Activated T-cell treated with anti-CD3 and anti-CD28 coated beads, Interleukin-2, amount 50 U/mL, for 72 hours (primary cell): Measurements from ENCODE around the gene MAP1LC3B. TPM values are rescaled to one million over a fixed set of nuclear protein-coding genes. Genes with fewer than 3 reads are reported as not detected.
A peak's percentile ranks its signal among the peaks of the same experiment; 100 is the strongest.

Experiments
- ATAC-seq, 2 donors: fragments of 150-1000 bp; cut with Tn5 transposase; replicated peaks in 1 of 2; 2 replicates each; pipeline ENCODE4 v1.10.0; 2021; ENCODE audit warnings: moderate library complexity in 2 of 2, mild to moderate bottlenecking in 1 of 2
- DNase-seq, 2 donors: peaks; one replicate each; pipeline ENCODE4 v3.0.0; 2021 to 2022; ENCODE audit warnings: mixed read lengths in 1 of 2
- H3K27ac Mint-ChIP-seq: one replicate; pipeline ENCODE4 v1.8.0; 2022; ENCODE audit warnings: mild to moderate bottlenecking, moderate library complexity, mixed read lengths
- H3K27me3 Mint-ChIP-seq: one replicate; pipeline ENCODE4 v1.8.0; 2022; ENCODE audit warnings: low read depth, mixed read lengths
- H3K36me3 Mint-ChIP-seq, 2 donors: one replicate each; pipeline ENCODE4 v1.8.0; 2022; ENCODE audit warnings: mixed read lengths in 2 of 2, mild to moderate bottlenecking in 1 of 2; ENCODE audit not compliant: insufficient read depth in 2 of 2
- H3K4me1 Mint-ChIP-seq: one replicate; pipeline ENCODE4 v1.8.0; 2022; ENCODE audit warnings: low read depth, mixed read lengths
- H3K4me3 Mint-ChIP-seq, 2 donors: one replicate each; pipeline ENCODE4 v1.8.0; 2022; ENCODE audit warnings: mild to moderate bottlenecking in 2 of 2, mixed read lengths in 2 of 2, moderate library complexity in 2 of 2
- H3K9me3 Mint-ChIP-seq, 2 donors: one replicate each; pipeline ENCODE4 v1.8.0; 2022; ENCODE audit warnings: mixed read lengths in 2 of 2
- total RNA-seq, 2 donors: library from RNA; stranded (reverse); gene quantifications; one replicate each; pipeline ENCODE4 v1.2.3, GENCODE V29; 2022

MAP1LC3B gene
- total RNA-seq, 2 donors from 2014 or later: 116 to 146 TPM

DNA sequence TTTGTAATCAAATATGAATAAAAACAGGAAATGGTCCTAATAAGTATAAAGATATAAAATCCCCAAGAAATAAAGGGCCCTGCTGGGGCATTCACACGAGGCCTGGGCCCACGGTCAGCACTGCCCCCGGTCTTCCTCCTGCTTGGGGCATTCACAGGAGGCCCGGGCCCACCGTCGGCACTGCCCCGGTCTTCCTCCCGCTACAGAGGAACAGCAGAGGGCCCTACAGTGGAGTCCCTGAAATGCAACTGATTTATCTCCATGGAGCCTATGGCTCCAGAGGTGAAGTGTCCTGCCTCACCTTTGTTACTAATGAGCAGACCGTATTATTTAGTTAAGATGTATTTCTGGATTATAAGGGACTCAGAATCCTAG, 46.5 kb downstream of the MAP1LC3B start:
- H3K4me3 Mint-ChIP-seq: no peak overlapping the region
- H3K9me3 Mint-ChIP-seq: no peaks in the 10 kb centered on the region
- ATAC-seq (no peak), DNase-seq (no peak)
- H3K27me3 Mint-ChIP-seq: no peaks in the 10 kb centered on the region
- no peak overlapping the region for H3K27ac Mint-ChIP-seq
- peaks cover 46% of the 10 kb centered on the region for H3K4me1 Mint-ChIP-seq
- peaks cover 0 to 3% of the 10 kb centered on the region in 2 donors for H3K36me3 Mint-ChIP-seq

DNA sequence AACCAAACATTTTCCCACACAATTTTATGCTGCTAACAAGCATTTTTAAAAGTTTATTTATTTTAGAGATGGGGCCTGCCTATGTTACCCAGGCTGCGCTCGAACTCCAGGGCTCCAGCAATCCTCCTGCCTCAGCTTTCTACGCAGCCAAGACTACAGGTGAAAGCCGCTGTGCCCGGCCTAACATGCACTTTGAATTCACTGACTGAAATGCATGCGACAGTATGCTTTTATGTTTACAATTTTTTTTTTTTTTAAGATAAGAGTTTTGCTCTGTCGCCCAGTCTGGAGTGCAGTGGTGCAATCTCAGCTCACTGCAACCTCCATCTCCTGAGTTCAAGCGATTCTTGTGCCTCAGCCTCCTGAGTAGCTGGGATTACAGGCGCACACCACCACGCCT, 47.8 kb downstream of the MAP1LC3B start:
- no peak for ATAC-seq
- DNase-seq: no peak
- Mint-ChIP-seq H3K4me1 (peaks cover 46% of the 10 kb centered on the region), H3K4me3 (no peak overlapping the region), H3K36me3 (peaks cover 5 to 6% of the 10 kb centered on the region in 2 donors), H3K27me3 (no peaks in the 10 kb centered on the region), H3K27ac (no peak overlapping the region), H3K9me3 (no peaks in the 10 kb centered on the region)

DNA sequence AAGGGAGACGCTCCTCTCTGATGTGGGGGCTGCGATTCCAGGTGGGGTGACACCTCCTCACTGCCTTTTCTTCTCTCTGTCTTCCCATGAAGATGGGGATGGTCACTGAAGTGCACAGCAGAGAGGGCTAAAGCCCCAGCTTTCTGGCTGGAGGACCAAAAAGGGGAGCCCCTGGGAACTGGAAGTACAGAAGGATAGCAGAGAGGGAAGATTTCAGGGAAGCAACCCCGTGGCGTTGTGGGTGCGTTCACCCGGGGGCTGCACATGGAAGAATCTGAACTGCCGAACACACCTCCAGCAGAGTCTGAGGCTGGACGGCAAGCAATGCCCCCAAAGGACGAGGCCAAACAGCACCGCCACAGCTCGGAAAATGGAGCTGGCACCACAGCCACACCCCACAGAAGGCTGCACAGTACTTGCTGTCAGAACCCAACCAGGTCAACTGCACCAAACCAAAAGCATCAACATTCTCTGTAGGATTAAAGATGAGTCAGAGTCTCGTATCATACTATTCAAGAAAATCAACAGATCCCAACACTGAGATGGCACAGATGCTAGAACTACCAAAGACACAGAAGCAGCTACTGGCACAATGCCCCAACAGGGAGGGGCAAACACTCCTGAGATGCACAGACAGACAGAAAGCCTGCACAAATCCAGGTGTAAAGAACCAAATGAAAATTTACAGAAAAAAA, 49.9 kb downstream of the MAP1LC3B start:
- Mint-ChIP-seq H3K36me3 (peaks cover 6 to 7% of the 10 kb centered on the region in 2 donors), H3K27me3 (no peaks in the 10 kb centered on the region), H3K27ac (no peak overlapping the region), H3K9me3 (no peaks in the 10 kb centered on the region), H3K4me3 (peak overlapping the region in 1 of 2 donors; percentile 27), H3K4me1 (peaks cover 29% of the 10 kb centered on the region)
- no peak for DNase-seq
- peak in 1 of 2 donors; percentile 45 for ATAC-seq

DNA sequence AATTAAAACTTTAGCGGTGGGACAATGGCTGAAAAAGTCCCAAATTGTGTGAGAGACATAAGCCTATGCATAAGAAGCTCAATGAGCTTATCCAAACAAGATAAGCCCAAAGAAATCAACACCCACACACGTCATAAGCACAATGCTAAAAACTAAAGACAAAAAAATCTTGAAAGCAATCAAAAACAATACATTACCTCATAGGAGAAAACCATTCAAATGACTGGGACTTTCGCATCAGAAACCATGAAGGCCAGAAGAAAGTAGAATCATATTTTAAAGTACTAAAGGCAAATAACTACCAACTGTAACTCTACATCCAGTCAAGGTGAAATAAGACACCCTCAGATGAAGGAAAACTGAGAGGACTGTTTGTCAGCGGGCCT, 50.4 kb downstream of the MAP1LC3B start:
- H3K4me3 Mint-ChIP-seq: no peak overlapping the region
- peaks cover 6 to 8% of the 10 kb centered on the region in 2 donors for H3K36me3 Mint-ChIP-seq
- peaks cover 28% of the 10 kb centered on the region for H3K4me1 Mint-ChIP-seq
- H3K27ac Mint-ChIP-seq: no peak overlapping the region
- DNase-seq: no peak
- ATAC-seq: no peak
- H3K9me3 Mint-ChIP-seq: no peaks in the 10 kb centered on the region
- no peaks in the 10 kb centered on the region for H3K27me3 Mint-ChIP-seq

DNA sequence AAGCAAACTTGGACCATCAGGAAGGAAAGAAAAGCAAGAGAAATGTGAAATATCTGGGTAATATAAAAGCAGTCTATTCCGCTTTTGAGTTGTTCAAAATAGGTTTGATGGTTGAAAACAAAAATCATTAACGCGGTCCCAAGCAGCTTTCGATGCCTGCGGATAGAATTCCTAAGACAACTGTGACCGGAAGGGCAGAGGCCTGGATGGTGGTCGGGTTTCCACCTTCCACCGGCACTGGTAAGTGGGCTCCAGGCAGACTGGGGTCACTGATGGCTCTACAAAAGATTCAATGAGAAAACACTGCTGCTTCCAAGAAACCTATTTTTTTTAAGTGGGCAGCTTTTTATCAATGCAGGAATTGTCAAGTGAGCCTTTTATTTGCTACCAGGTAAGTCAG, 50.9 kb downstream of the MAP1LC3B start:
- no peak overlapping the region for H3K27ac Mint-ChIP-seq
- no peaks in the 10 kb centered on the region for H3K9me3 Mint-ChIP-seq
- no peak overlapping the region for H3K4me3 Mint-ChIP-seq
- peaks cover 23% of the 10 kb centered on the region for H3K4me1 Mint-ChIP-seq
- peaks cover 6 to 10% of the 10 kb centered on the region in 2 donors for H3K36me3 Mint-ChIP-seq
- ATAC-seq (no peak), DNase-seq (no peak)
- H3K27me3 Mint-ChIP-seq: no peaks in the 10 kb centered on the region

DNA sequence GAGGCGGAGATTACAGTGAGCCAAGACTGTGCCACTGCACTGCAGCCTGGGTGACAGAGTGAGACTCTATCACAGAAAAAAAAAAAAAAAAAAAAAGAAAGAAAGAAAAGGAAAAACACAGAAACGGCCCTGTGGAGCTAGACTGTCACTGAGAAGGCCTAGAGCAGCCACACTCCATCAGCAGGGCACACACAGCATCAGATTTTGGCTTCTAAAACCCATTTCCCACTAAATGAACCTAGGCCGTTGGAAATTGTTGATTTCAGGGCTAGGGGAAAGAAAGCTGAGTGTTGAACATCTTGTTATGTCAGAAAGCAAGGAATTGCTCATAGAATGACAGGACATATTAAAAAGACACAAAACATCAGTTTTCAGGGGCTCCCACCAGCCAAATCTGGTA, 51.8 kb downstream of the MAP1LC3B start:
- DNase-seq (no peak), ATAC-seq (no peak)
- peaks cover 22% of the 10 kb centered on the region for H3K4me1 Mint-ChIP-seq
- H3K36me3 Mint-ChIP-seq: peaks cover 9 to 15% of the 10 kb centered on the region in 2 donors
- no peaks in the 10 kb centered on the region for H3K9me3 Mint-ChIP-seq
- no peaks in the 10 kb centered on the region for H3K27me3 Mint-ChIP-seq
- no peak overlapping the region for H3K4me3 Mint-ChIP-seq
- no peak overlapping the region for H3K27ac Mint-ChIP-seq

DNA sequence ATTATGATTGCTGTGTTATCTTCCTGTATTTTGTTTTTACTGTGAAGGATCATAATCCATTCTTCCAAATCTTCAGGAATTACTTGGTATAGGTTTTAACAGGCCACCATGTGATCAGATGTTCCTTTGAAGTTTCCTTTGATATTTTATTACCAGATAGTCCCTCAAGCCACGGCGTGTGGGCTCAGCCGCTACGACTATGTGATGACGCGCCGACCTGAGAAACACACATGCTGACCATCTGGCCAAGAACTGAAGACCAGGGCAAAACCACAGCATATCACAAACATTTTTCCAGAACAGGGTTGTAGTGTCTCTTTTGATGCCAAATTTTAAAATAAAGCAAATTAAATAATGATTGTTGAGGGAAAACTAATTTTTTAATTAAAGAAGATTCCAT, 53.4 kb downstream of the MAP1LC3B start:
- H3K4me1 Mint-ChIP-seq: peaks cover 22% of the 10 kb centered on the region
- H3K27me3 Mint-ChIP-seq: no peaks in the 10 kb centered on the region
- H3K36me3 Mint-ChIP-seq: peaks cover 9 to 15% of the 10 kb centered on the region in 2 donors
- no peak overlapping the region for H3K27ac Mint-ChIP-seq
- no peaks in the 10 kb centered on the region for H3K9me3 Mint-ChIP-seq
- H3K4me3 Mint-ChIP-seq: no peak overlapping the region
- DNase-seq (no peak), ATAC-seq (no peak)

DNA sequence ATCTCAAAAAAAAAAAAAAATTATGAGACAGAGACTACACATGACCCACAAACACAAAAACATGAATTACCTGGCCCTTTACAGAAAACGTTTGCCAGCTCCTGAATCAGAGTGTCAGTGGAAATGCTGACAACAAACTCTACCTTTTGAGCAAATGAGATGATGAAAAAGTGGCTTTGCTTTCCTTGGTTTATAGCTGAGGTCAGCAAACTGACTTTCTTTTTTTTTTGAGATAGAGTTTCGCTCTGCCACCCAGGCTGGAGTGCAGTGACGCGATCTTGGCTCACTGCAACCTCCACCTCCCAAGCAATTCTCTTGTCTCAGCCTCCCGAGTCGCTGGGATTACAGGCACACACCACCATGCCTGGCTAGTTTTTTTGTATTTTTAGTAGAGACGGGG, 54.3 kb downstream of the MAP1LC3B start:
- Mint-ChIP-seq H3K9me3 (no peaks in the 10 kb centered on the region), H3K27me3 (no peaks in the 10 kb centered on the region), H3K36me3 (peaks cover 9 to 16% of the 10 kb centered on the region in 2 donors), H3K4me3 (no peak overlapping the region), H3K27ac (no peak overlapping the region), H3K4me1 (peaks cover 22% of the 10 kb centered on the region)
- DNase-seq (no peak), ATAC-seq (peak in 1 of 2 donors; percentile 48)

DNA sequence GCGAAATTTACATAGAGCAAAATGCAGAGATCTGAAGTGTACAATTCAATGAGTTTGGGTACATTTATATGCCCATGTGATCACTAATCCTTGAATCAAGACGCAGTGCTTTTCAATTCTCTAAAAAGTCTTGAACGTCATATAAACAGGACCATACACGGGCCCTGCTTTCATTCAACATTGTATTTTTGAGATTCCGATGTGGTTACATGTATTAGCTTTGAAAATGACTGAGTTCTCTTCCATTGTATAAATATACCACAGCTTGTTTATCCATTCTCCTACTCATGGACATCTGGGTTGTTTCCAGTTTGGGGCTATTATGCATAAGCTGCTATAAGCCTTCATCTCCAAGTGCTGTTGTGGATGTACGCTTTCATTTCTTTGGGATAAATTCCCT, 55.2 kb downstream of the MAP1LC3B start:
- no peak for DNase-seq
- ATAC-seq: no peak
- no peak overlapping the region for H3K27ac Mint-ChIP-seq
- H3K27me3 Mint-ChIP-seq: no peaks in the 10 kb centered on the region
- H3K4me1 Mint-ChIP-seq: peaks cover 14% of the 10 kb centered on the region
- H3K36me3 Mint-ChIP-seq: peaks cover 7 to 19% of the 10 kb centered on the region in 2 donors
- H3K4me3 Mint-ChIP-seq: no peak overlapping the region
- no peaks in the 10 kb centered on the region for H3K9me3 Mint-ChIP-seq

DNA sequence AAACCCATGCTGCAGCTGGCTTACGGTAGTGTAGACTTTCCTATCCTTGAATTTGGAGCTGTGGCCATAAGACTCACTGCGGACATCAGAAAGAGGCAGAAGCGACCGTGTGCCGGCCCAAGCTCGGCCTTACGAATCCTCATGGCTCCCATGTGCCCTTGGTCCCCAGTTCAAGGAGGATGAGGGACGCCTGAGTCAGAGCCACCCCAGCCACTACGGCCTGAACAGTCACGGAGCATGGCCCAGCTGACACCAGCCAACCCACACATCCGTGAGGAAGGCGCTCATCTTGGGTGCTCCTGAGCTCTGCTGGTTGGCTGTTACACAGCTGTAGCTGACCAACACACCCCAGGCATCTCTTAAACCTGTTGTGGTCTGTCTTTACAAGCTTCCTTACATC, 56.7 kb downstream of the MAP1LC3B start:
- Mint-ChIP-seq H3K4me1 (peaks cover 6% of the 10 kb centered on the region), H3K36me3 (peaks cover 6 to 21% of the 10 kb centered on the region in 2 donors), H3K27me3 (no peaks in the 10 kb centered on the region), H3K4me3 (no peak overlapping the region), H3K9me3 (no peaks in the 10 kb centered on the region), H3K27ac (no peak overlapping the region)
- DNase-seq (no peak), ATAC-seq (no peak)

DNA sequence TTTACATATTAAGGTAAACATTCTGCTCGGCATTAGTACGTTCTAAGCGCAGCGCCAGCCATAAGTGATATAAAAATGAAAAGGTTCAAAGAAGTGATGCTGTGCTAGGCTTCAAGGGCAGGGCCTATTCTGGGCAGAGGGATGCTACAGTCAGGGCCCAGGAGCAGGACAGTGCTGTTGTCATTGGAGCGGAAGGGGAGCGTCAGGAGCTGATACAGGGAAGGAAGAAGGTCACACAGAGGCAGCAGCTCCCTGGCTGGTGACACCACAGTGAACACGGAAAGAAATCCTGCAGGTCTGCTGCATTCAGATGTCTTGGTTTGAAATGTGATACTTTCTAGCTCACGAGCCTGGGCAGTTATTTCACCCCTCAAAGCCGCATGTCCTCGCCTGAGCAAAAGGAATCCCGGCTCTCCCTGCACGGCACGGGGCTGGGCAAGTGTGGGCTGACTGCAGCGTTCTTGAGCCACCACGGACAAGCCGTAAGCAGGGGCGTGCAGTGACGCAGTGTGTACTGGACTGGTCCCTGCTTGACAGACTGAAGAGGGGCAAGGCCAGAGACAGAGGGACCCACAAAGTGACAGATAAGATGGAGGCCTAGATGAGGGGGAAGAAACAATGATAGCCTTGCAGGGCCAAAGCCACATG, 59.6 kb downstream of the MAP1LC3B start:
- Mint-ChIP-seq H3K36me3 (peaks cover 3 to 16% of the 10 kb centered on the region in 2 donors), H3K27ac (no peak overlapping the region), H3K27me3 (no peaks in the 10 kb centered on the region), H3K4me3 (no peak overlapping the region), H3K9me3 (no peaks in the 10 kb centered on the region), H3K4me1 (peaks cover 4% of the 10 kb centered on the region)
- no peak for DNase-seq
- ATAC-seq: no peak

DNA sequence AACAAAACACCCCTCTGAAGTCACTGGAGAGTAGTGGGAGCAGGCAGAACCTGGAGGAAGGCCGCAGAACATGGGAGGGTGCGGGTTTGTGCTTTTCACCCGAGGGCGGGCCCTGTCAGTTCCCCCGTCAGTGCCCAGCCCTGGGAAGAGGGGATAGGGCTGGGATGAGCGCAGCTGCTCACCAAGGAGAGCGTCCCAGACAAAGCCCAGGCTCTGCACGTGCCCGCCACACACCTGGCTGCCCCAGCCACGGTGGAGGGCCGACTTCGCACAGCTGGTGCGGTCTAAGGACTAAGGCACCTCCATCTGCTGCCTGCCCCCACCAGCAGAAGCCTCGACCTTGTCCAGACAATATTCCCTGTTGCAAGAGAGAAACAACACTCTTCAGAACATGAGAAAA, 61.2 kb downstream of the MAP1LC3B start:
- ATAC-seq (no peak), DNase-seq (no peak)
- no peaks in the 10 kb centered on the region for H3K9me3 Mint-ChIP-seq
- peaks cover 16% of the 10 kb centered on the region for H3K4me1 Mint-ChIP-seq
- no peak overlapping the region for H3K4me3 Mint-ChIP-seq
- H3K36me3 Mint-ChIP-seq: peaks cover 2 to 18% of the 10 kb centered on the region in 2 donors
- H3K27ac Mint-ChIP-seq: no peak overlapping the region
- H3K27me3 Mint-ChIP-seq: no peaks in the 10 kb centered on the region
